ENCODE data around the gene TRPC4AP. TPM values are rescaled to one million over a fixed set of nuclear protein-coding genes. Genes with fewer than 3 reads are reported as not detected.

The TRPC4AP gene
- total RNA-seq, 1 experiment from 2014 or later = 48.6 TPM

DNA sequence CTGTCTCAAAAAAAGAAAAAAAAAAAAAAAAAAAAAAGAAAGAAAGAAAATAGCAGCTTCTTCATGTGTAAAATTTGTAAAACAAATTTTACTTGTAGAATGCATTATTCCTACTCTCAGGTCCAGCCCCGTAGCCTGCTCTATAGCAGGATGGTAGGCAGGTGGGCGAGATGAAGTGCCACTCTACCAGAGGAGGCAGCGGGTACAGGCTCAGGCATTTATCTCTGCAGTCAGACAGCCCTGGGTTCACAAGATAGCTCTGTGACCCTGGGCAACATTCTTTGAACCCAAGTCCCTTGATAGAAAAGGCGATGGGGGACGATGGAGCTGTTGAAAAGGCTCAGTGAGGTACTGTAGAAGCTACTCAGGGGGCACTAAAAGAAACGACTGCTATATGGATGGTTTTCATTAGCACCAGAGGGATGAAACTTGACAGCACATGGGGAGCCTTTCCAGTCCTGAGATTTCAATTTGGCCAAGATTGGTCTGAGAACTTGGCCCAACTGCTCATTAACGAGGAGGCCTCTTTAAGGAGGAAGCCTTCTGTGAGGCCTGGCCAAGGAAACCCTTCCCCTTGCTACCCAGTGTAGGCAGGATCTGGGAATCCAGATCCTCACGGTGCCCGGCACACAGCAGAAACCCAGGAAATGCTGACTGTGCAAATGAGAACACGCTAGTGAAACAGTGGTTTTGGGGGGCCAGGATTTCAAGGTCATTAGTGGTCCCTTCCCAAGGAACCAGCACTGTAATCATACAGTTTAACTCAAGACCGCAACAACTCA, 73.8 kb downstream of the TRPC4AP start:
- no peaks in the 10 kb centered on the region for H3K27me3 ChIP-seq (ENCODE audit: insufficient read depth, low read length)
- TF ChIP-seq EZH2 (IDR thresholded peaks at IDR 0.05) = no peak
- TF ChIP-seq CBX3 (IDR thresholded peaks at IDR 0.05; ENCODE audit: low read depth) = no peak
- TF ChIP-seq EZH2phosphoT487 (IDR thresholded peaks at IDR 0.05; ENCODE audit: borderline replicate concordance) = no peak
- no peak for TF ChIP-seq TCF7L2 (IDR thresholded peaks at IDR 0.05; ENCODE audit: borderline replicate concordance, extremely low read depth, insufficient read depth, insufficient read length)
- no peak for TF ChIP-seq ZFX (IDR thresholded peaks at IDR 0.05)
- no peak for TF ChIP-seq SRF (IDR thresholded peaks at IDR 0.05; ENCODE audit: low read depth)
- TF ChIP-seq, protein P1, sequence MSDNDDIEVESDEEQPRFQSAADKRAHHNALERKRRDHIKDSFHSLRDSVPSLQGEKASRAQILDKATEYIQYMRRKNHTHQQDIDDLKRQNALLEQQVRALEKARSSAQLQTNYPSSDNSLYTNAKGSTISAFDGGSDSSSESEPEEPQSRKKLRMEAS (IDR thresholded peaks at IDR 0.05) = no peak
- TF ChIP-seq SP1 (IDR thresholded peaks at IDR 0.05; ENCODE audit: low read depth) = no peak
- no peak for TF ChIP-seq SIN3A (IDR thresholded peaks at IDR 0.05; ENCODE audit: low read depth)
- TF ChIP-seq, protein P2, sequence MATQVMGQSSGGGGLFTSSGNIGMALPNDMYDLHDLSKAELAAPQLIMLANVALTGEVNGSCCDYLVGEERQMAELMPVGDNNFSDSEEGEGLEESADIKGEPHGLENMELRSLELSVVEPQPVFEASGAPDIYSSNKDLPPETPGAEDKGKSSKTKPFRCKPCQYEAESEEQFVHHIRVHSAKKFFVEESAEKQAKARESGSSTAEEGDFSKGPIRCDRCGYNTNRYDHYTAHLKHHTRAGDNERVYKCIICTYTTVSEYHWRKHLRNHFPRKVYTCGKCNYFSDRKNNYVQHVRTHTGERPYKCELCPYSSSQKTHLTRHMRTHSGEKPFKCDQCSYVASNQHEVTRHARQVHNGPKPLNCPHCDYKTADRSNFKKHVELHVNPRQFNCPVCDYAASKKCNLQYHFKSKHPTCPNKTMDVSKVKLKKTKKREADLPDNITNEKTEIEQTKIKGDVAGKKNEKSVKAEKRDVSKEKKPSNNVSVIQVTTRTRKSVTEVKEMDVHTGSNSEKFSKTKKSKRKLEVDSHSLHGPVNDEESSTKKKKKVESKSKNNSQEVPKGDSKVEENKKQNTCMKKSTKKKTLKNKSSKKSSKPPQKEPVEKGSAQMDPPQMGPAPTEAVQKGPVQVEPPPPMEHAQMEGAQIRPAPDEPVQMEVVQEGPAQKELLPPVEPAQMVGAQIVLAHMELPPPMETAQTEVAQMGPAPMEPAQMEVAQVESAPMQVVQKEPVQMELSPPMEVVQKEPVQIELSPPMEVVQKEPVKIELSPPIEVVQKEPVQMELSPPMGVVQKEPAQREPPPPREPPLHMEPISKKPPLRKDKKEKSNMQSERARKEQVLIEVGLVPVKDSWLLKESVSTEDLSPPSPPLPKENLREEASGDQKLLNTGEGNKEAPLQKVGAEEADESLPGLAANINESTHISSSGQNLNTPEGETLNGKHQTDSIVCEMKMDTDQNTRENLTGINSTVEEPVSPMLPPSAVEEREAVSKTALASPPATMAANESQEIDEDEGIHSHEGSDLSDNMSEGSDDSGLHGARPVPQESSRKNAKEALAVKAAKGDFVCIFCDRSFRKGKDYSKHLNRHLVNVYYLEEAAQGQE (IDR thresholded peaks at IDR 0.05; ENCODE audit: low read depth) = no peak
- no peak for TF ChIP-seq YY1 (IDR thresholded peaks at IDR 0.05; ENCODE audit: extremely low read depth, insufficient replicate concordance, low read depth, low read length)
- no peak for TF ChIP-seq FOSL1 (IDR thresholded peaks at IDR 0.05; ENCODE audit: low read depth)
- TF ChIP-seq RAD21 (IDR thresholded peaks at IDR 0.05; ENCODE audit: low read depth) = no peak
- no peak for TF ChIP-seq ELF1 (IDR thresholded peaks at IDR 0.05; ENCODE audit: borderline replicate concordance, low read depth)
- ChIA-PET POLR2A (no interaction called here), RAD21 (ENCODE audit: low non-redundant PET in 1 of 2, low total read pairs in 2 of 2, uncharacterized antibody in 2 of 2, unreplicated experiment in 2 of 2) (no interaction called here), CTCF (no interaction called here)
- H3K9me2 ChIP-seq (ENCODE audit: insufficient read depth) = no peaks in the 10 kb centered on the region
- H4K20me1 ChIP-seq (ENCODE audit: insufficient read depth) = no peaks in the 10 kb centered on the region
- H3K36me3 ChIP-seq (ENCODE audit: control insufficient read depth in 1 of 2, insufficient read depth in 2 of 2, low read length in 2 of 2) = peaks cover 10 to 20% of the 10 kb centered on the region in 2 experiments
- H3K9me3 ChIP-seq (ENCODE audit: control insufficient read depth in 1 of 2, insufficient read depth in 1 of 2, low read depth in 1 of 2, low read length in 2 of 2) = no peaks in the 10 kb centered on the region
- no TSS peak for BruUV-seq (replicated peaks)
- H2AFZ ChIP-seq (ENCODE audit: low read depth, low read length, poor library complexity, severe bottlenecking) = no peak overlapping the region
- DNase-seq (ENCODE audit: low read depth, low spot score) (no peak), ATAC-seq (no peak)
- no peak overlapping the region for H3K4me2 ChIP-seq (ENCODE audit: low read length)
- no peak overlapping the region for H3K27ac ChIP-seq (ENCODE audit: low read depth, low read length)
- H3K4me3 ChIP-seq (replicated peaks in 1 of 2; ENCODE audit: low read depth in 1 of 2, low read length in 2 of 2) = no peak overlapping the region
- H3K79me2 ChIP-seq (ENCODE audit: insufficient read depth, low read length) = no peaks in the 10 kb centered on the region
- intact Hi-C loops (cut with micrococcal nuclease) = no loop called here
- no peaks in the 10 kb centered on the region for H3K4me1 ChIP-seq (ENCODE audit: control insufficient read depth in 1 of 2, insufficient read depth in 2 of 2, low read length in 2 of 2)
- H3K9ac ChIP-seq (ENCODE audit: low read length) = no peak overlapping the region
